HUES48 (cell line): Measurements from ENCODE around the gene AGBL3.
"Not testable (repeated sequence)": the region's sequence is repeated elsewhere in the genome, so short reads cannot be mapped to it uniquely, and the experiment has no call there.

Source experiments
- H3K27ac ChIP-seq: one replicate; pipeline ENCODE4 v1.7.0; 2013; ENCODE audit warnings: low read depth, low read length, inconsistent platforms
- H3K27me3 ChIP-seq: 2 replicates; pipeline ENCODE4 v1.6.1; 2013; ENCODE audit warnings: mild to moderate bottlenecking, low read length; ENCODE audit not compliant: control insufficient read depth, insufficient read depth
- H3K36me3 ChIP-seq: 2 replicates; pipeline ENCODE4 v1.6.1; 2013; ENCODE audit warnings: low read length; ENCODE audit not compliant: control insufficient read depth, insufficient read depth
- H3K4me1 ChIP-seq: 2 replicates; pipeline ENCODE4 v1.6.1; 2013; ENCODE audit warnings: mild to moderate bottlenecking, low read length; ENCODE audit not compliant: control insufficient read depth, insufficient read depth
- H3K4me3 ChIP-seq: 2 replicates; pipeline ENCODE4 v1.5.1; 2013; ENCODE audit warnings: mild to moderate bottlenecking, low read depth, low read length
- H3K9ac ChIP-seq: 2 replicates; pipeline ENCODE4 v1.6.1; 2013; ENCODE audit warnings: mild to moderate bottlenecking, low read depth, low read length, moderate library complexity
- H3K9me3 ChIP-seq: 2 replicates; pipeline ENCODE4 v1.6.1; 2013; ENCODE audit warnings: low read length; ENCODE audit not compliant: control insufficient read depth, insufficient read depth

AGBL3 gene

DNA sequence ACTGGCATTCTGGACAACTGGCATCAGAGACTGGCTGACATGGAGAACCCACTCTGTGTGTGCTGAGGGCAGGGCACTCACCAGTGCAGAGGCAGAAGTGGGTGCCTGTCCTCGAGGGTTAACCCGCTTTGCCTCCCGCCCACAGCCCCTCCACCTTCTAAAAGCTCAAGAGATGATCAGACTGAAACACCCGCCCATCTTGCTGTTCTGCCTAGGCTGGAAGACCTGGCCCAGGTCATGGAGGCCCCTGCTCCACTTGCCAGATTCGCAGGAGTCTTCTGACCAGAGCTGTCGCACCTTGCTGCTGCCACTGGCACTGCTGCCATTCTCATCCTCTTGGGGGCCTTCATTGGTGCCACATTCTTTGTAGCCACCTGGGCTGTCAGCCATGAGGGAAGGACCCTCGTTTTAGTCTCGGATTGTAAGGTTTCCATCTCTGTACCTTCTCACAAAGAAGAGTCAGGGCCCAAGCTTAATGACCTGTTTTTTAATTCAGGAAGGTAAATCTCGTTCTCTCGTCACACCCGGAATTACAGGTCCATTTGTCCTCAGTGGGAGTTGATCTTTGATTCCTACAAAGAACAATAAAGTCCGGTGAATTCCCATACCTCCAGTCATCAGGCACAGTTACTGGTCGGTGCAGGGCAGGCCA is 182.3 kb downstream of the AGBL3 start:
- Histone ChIP-seq H3K9ac (no peak overlapping the region), H3K9me3 (no peaks in the 10 kb centered on the region), H3K4me3 (0 out of 2 replicates have a peak overlapping the region, but pooled peaks have one; percentile 89), H3K27me3 (no peaks in the 10 kb centered on the region), H3K4me1 (peaks cover 15% of the 10 kb centered on the region), H3K36me3 (peaks cover 47% of the 10 kb centered on the region), H3K27ac (no peak overlapping the region)

DNA sequence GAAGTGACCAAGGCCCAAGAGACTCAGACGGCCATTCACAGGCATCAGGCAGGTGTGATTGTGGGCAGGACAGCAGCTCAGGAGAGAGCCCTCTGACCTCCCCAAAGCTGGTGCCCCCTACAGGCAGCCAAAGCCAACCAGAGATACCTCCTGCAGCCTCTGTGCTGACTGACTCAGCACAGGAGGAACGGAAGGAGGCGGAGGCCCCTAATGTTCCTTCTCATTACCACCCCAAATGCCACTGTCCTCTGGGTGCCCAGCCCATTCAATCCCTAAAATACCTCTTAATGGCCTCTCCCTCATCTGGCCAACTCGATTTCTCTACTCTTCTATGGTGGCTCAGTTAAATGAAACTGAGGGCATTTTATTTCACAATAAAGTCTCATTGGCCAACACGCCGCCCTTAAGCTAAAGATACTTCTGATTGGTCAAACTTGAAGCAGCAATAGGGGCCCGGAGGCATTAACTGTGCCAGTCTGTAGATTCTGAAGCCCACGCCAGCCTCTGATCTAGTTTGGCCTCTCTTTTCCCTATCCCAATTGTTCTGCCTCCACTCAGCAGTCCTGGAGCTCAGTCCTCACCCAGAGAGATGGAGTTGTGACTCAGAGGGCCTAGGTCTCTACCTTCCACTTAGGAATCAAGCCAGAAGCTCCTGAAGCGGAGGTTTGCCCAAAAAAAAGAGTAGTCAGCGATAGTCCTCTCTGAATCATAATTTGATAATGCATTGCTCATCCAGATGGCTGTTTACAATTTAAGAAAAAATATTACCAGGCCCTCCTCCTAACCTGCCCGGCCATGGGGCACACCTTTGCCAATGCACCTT is 183.0 kb downstream of the AGBL3 start:
- Histone ChIP-seq H3K4me3 (peak overlapping the region; percentile 89), H3K27ac (peak overlapping the region; percentile 99), H3K4me1 (peaks cover 15% of the 10 kb centered on the region), H3K9me3 (no peaks in the 10 kb centered on the region), H3K36me3 (peaks cover 44% of the 10 kb centered on the region), H3K9ac (peak overlapping the region; percentile 93), H3K27me3 (no peaks in the 10 kb centered on the region)

DNA sequence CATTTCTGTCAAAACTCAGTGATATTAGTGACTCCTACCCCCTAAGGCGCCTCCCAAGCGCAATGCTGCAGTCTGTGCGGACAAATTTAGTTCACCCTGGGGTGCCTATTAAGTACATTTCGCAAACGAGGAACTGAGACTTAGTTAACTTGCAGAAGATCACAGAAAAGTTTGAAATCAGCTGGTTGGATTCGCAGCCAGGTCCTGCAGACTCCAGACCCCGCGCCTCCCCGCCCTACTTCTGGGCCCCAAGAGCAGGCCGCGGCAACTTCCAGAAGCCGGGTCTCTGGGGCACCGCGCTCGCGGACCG is 183.6 kb downstream of the AGBL3 start:
- Histone ChIP-seq H3K9me3 (no peaks in the 10 kb centered on the region), H3K27me3 (no peaks in the 10 kb centered on the region), H3K27ac (peak overlapping the region; percentile 99), H3K36me3 (peaks cover 40% of the 10 kb centered on the region), H3K4me1 (peaks cover 15% of the 10 kb centered on the region), H3K9ac (peak overlapping the region; percentile 93), H3K4me3 (peak overlapping the region; percentile 89)

DNA sequence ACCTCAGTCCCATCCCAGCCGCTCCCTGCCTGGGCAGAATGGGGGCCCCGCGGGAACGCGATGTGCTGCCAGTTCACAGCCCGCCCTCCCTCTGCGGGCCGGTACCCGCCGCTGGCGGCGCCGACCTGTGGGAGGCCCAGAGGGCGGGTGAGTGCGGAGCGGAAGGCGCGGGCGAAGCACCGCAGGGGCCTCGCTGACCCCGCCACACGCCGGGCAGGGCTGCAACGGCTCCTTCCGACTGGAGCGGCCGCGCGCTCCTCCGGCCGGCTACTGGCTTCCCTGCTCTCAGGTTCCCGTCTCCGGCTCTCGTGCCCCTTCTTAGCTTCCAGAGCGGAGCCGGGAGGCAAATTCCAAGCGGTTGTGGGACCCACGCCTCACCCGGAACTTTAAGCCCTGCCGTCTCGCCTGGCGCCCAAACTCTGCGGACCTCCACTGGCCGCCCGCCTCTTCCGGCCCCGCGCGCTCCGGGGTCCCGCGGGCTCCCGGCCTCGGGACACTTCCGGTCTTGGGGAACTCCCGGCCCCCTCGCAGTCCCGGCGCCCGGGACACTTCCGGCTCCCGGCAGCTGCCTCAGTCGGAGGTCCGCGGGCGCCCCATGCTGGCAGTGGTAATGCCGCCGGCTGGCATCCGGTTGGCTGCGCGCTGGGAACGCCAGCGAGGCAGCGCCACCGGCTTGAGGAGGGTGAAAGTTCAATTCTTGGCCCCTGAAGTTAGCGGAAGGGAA is 184.1 kb downstream of the AGBL3 start, which contains the start of gene CYREN:
Gene CYREN (minus strand): TSS at position 434 of the 724 bp plus-strand sequence. CDS start 1,785 bp downstream, outside the sequence.
- Histone ChIP-seq H3K36me3 (peaks cover 35% of the 10 kb centered on the region), H3K27ac (peak within 1 kb of the TSS; percentile 99), H3K9ac (peak within 1 kb of the TSS; percentile 93), H3K27me3 (no peaks in the 10 kb centered on the region), H3K4me1 (peaks cover 15% of the 10 kb centered on the region), H3K9me3 (no peaks in the 10 kb centered on the region), H3K4me3 (peak within 1 kb of the TSS; percentile 89)

DNA sequence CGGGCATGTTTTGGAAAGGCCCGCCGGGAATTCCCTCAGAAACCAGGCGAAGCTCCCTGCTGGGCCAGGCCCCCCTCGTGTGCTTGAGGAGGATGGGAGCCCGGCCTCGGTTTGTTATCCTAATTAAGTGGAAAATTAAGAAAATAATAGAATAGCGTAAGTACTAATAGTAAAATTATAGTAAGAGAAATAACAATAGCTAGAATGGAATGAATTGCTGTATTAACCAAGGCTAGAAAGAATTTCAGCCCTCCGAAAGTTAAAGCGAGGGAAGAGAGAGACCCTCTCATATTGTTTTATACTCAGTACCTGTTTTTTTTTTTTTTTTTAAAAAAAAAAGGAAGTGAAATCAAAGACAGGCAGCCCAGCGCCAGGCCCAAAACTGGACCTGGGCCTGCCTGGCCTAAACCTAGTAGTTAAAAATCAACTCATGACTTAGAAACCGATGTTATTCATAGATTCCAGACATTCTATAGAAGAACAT is 184.7 kb downstream of the AGBL3 start:
- Histone ChIP-seq H3K9ac (peak overlapping the region; percentile 93; the same call in 1 of the 2 replicates), H3K27ac (peak overlapping the region; percentile 99), H3K36me3 (peaks cover 29% of the 10 kb centered on the region), H3K4me3 (peak overlapping the region; percentile 89), H3K4me1 (peaks cover 15% of the 10 kb centered on the region)
- not testable (repeated sequence) for H3K9me3 ChIP-seq, H3K27me3 ChIP-seq

DNA sequence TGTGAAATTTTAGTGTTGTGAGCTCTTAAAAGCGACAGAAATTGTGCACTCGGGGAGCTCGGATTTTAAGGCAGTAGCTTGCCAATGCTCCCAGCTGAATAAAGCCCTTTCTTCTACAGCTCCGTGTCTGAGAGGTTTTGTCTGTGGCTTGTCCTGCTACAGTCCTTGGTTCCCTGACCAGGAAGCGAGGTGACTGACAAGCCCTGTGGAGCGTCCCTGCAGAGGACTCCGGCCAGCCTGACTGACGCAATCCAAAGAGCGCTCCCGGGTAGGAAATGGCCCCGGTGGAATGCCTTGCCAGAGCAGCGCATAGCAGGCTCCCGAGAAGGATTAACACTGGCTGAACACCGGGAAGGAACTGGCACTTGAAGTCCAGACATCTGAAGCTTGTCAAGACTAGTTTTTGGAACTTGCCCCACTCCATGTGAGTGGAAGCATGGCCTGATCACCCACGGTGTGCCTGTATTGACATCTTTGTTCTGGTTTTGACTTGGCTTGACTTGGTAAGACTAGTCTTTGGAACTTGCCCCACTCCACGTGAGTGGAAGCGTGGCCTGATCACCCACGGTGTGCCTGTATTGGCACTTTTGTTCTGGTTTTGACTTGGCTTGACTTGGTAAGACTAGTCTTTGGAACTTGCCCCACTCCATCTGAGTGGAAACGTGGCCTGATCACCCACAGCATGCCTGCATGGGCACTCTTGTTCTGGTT is 185.4 kb downstream of the AGBL3 start:
- H3K27ac ChIP-seq = peak overlapping the region; percentile 99
- H3K27me3 ChIP-seq = not testable (repeated sequence)
- peaks cover 15% of the 10 kb centered on the region for H3K4me1 ChIP-seq

DNA sequence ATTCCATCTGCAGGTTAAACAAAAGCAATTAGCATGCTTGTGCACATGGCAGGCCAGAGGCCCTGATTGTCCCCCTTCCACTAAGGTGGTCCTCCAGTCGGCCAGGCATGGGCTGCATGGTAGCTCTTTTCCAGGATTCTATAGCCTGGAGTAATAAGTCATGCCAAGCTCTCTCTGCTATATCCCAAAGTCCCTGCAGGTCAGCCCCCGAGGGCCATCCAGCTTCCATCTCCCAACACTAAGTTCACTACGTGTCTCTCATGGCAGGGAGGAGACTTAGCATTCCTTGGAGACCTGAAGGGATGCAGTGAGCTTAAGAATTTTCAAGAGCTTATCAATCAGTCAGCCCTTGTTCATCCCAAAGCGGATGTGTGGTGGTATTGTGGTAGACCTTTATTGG is 187.6 kb downstream of the AGBL3 start:
- H3K4me3 ChIP-seq, H3K27ac ChIP-seq: not testable (repeated sequence)
- H3K4me1 ChIP-seq = peaks cover 26% of the 10 kb centered on the region

More for the DNA sequence above, 185.4 kb downstream of the AGBL3 start:
- H3K36me3 ChIP-seq = peaks cover 22% of the 10 kb centered on the region
- 0 out of 2 replicates have a peak overlapping the region, but pooled peaks have one; percentile 0 for H3K4me3 ChIP-seq
- not testable (repeated sequence) for H3K9me3 ChIP-seq, H3K9ac ChIP-seq

DNA sequence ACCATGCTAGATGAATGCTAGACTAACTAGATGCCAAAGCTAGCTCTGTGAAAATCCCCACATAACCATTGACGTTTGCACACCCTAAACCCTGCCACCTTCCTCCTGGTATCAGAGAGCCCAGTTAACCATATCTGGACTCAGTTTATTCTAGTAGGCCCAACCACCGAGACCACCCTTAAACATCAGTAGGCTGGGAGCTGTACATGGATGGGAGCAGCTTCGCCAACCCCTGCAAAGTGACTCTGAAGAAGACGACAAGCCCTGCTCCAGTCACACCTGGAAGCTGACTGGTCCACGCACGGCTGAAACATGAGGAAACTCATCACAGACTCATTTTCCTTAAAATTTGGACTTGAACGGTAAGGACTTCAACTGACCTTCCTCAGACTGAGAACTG is 188.6 kb downstream of the AGBL3 start:
- Histone ChIP-seq H3K4me3 (no peak overlapping the region), H3K4me1 (peaks cover 18% of the 10 kb centered on the region), H3K9me3 (peaks cover 5% of the 10 kb centered on the region; the same call in 1 of the 2 replicates), H3K9ac (no peak overlapping the region), H3K27me3 (no peaks in the 10 kb centered on the region), H3K36me3 (no peaks in the 10 kb centered on the region), H3K27ac (no peak overlapping the region)

More for the DNA sequence above, 187.6 kb downstream of the AGBL3 start:
- not testable (repeated sequence) for H3K9me3 ChIP-seq, H3K27me3 ChIP-seq, H3K36me3 ChIP-seq, H3K9ac ChIP-seq

DNA sequence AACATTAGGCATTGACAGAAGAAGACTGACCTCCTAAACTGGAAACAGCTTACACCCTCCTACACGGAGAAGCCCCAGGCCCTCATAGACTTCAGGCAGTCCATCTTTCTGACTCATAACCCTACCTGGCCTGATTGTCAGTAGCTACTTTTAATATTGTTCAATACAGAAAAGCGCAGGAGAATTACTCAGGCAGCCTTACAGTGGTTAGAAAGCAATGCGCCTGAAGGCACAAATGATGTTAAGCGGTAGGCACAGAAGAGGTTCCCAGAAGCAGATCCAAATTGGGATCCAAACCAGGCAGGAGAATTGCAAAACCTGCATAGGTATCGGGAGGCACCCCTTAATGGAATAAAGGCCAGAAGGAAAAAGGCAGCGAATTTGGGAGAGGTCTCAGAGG is 189.6 kb downstream of the AGBL3 start:
- Histone ChIP-seq H3K9ac (no peak overlapping the region), H3K4me1 (peaks cover 18% of the 10 kb centered on the region), H3K27me3 (no peaks in the 10 kb centered on the region), H3K4me3 (no peak overlapping the region), H3K36me3 (no peaks in the 10 kb centered on the region), H3K9me3 (peaks cover 15% of the 10 kb centered on the region), H3K27ac (no peak overlapping the region)

DNA sequence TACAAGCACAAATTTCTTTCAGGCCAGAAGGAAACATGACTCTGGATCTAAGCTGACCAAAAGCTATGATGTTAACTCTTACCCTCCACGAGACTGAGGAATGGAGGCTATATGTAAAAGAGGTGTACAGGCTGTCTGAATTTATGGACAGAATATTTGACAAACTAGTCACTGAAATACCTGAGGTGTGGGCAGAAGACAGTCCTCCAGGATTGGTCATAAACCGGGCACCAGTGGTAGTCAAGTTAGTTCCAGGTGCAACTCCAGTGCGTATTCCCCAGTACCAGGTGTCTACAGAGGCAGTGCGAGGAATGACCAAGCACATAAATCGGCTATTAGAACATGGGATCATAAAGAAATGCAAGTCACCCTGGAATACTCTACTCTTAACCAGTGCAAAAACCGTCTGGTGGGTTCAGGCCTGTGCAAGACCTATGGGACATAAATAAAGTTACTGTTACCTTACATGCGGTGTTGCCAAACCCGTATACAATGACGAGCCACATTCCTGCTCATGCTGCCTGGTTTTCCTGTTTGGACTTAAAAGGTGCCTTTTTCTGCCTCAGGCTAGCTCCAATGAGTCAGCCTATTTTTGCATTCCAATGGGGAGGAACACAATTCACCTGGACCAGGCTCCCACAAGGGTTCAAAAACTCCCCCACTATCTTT is 190.9 kb downstream of the AGBL3 start:
- no peaks in the 10 kb centered on the region for H3K27me3 ChIP-seq
- peak overlapping the region; percentile 79 for H3K27ac ChIP-seq
- peaks cover 11% of the 10 kb centered on the region; the same call in 1 of the 2 replicates for H3K4me1 ChIP-seq
- H3K9ac ChIP-seq = peak overlapping the region; percentile 15; the same call in 1 of the 2 replicates
- no peak overlapping the region for H3K4me3 ChIP-seq
- peaks cover under 1% of the 10 kb centered on the region; the same call in 1 of the 2 replicates for H3K36me3 ChIP-seq
- H3K9me3 ChIP-seq = peaks cover 28% of the 10 kb centered on the region
